ENCODE results near the gene TLNRD1. TPM values are rescaled to one million over a fixed set of nuclear protein-coding genes. Genes with fewer than 3 reads are reported as not detected.

Gene TLNRD1
- total RNA-seq, 4 donors from 2014 or later: 1.9 to 8.1 (median 3.3) TPM

- H3K9me3 ChIP-seq: no peaks in the 10 kb centered on the region
- H3K4me1 ChIP-seq: peaks cover 0 to 5% of the 10 kb centered on the region in 2 donors
- in situ Hi-C loops (cut with MboI; ENCODE audit: low sequenced_read_pairs in 4 of 4) (loop anchor here in 1 of 4 donors (25.0 kb wide), 1 partner anchor 280 kb away; no protein-coding TSS in a partner anchor), intact Hi-C loops (cut with DNase I; ENCODE audit: low total_unique reads) (loop anchor here (5.0 to 10.0 kb wide), 2 partner anchors 190 to 287 kb away; partner anchors contain the start of gene ABHD17C)
- ATAC-seq (no peak), DNase-seq (no peak)
- H3K27me3 ChIP-seq: no peaks in the 10 kb centered on the region
- TF ChIP-seq POLR2A (IDR thresholded peaks at IDR 0.05) (no peak), CTCF (IDR thresholded peaks at IDR 0.05 in 4 of 5, conservative IDR thresholded peaks at IDR 0.05 in 1 of 5) (no peak)
- H3K27ac ChIP-seq: no peak overlapping the region
- peaks cover 0 to 28% of the 10 kb centered on the region in 2 donors for H3K36me3 ChIP-seq
- H3K4me3 ChIP-seq: no peak overlapping the region
These were observed 18.5 kb upstream of the TLNRD1 start for GRCh38 chr15:80982205-80982604.

GRCh38 chr15:80982839-80983238 lies 17.9 kb upstream of the TLNRD1 start:
- intact Hi-C loops (cut with DNase I; ENCODE audit: low total_unique reads) (loop anchor here (5.0 to 10.0 kb wide), 2 partner anchors 189 to 288 kb away; partner anchors contain the start of gene ABHD17C), in situ Hi-C loops (cut with MboI; ENCODE audit: low sequenced_read_pairs in 4 of 4) (loop anchor here in 1 of 4 donors (25.0 kb wide), 1 partner anchor 279 kb away; no protein-coding TSS in a partner anchor)
- peaks cover 2 to 9% of the 10 kb centered on the region in 2 donors for H3K4me1 ChIP-seq

GRCh38 chr15:80984856-80985255 lies 15.9 kb upstream of the TLNRD1 start:
- intact Hi-C loops (cut with DNase I; ENCODE audit: low total_unique reads) (loop anchor here (5.0 to 10.0 kb wide), 2 partner anchors 187 to 290 kb away; partner anchors contain the start of gene ABHD17C), in situ Hi-C loops (cut with MboI; ENCODE audit: low sequenced_read_pairs in 4 of 4) (loop anchor here in 1 of 4 donors (25.0 kb wide), 1 partner anchor 277 kb away; no protein-coding TSS in a partner anchor)

More at GRCh38 chr15:80982839-80983238, 17.9 kb upstream of the TLNRD1 start:
- Histone ChIP-seq H3K36me3 (peaks cover 0 to 28% of the 10 kb centered on the region in 2 donors), H3K9me3 (no peaks in the 10 kb centered on the region), H3K4me3 (no peak overlapping the region), H3K27ac (no peak overlapping the region), H3K27me3 (no peaks in the 10 kb centered on the region)
- DNase-seq (no peak), ATAC-seq (no peak)
- no peak for TF ChIP-seq CTCF (IDR thresholded peaks at IDR 0.05 in 4 of 5, conservative IDR thresholded peaks at IDR 0.05 in 1 of 5)
- TF ChIP-seq POLR2A (IDR thresholded peaks at IDR 0.05): no peak

GRCh38 chr15:80985981-80986380 lies 14.7 kb upstream of the TLNRD1 start:
- Histone ChIP-seq H3K9me3 (no peaks in the 10 kb centered on the region), H3K27me3 (no peaks in the 10 kb centered on the region), H3K36me3 (peaks cover 0 to 7% of the 10 kb centered on the region in 2 donors), H3K27ac (no peak overlapping the region), H3K4me1 (peaks cover 23 to 26% of the 10 kb centered on the region in 2 donors), H3K4me3 (no peak overlapping the region)
- in situ Hi-C loops (cut with MboI; ENCODE audit: low sequenced_read_pairs in 4 of 4): loop anchor here in 1 of 4 donors (25.0 kb wide), 1 partner anchor 276 kb away; no protein-coding TSS in a partner anchor
- ATAC-seq: no peak
- DNase-seq: no peak
- TF ChIP-seq POLR2A (IDR thresholded peaks at IDR 0.05) (no peak), CTCF (IDR thresholded peaks at IDR 0.05 in 4 of 5, conservative IDR thresholded peaks at IDR 0.05 in 1 of 5) (no peak)
- intact Hi-C loops (cut with DNase I; ENCODE audit: low total_unique reads): loop anchor here (10.0 kb wide), 1 partner anchor 291 kb away; the partner anchor contains the start of gene ABHD17C

More at GRCh38 chr15:80984856-80985255, 15.9 kb upstream of the TLNRD1 start:
- ATAC-seq (no peak), DNase-seq (no peak)
- Histone ChIP-seq H3K27ac (peak overlapping the region in 2 of 4 donors; percentile 21 to 41), H3K4me1 (peaks cover 15 to 16% of the 10 kb centered on the region in 2 donors), H3K36me3 (peaks cover 0 to 14% of the 10 kb centered on the region in 2 donors), H3K4me3 (no peak overlapping the region), H3K9me3 (no peaks in the 10 kb centered on the region), H3K27me3 (no peaks in the 10 kb centered on the region)
- TF ChIP-seq CTCF (IDR thresholded peaks at IDR 0.05 in 4 of 5, conservative IDR thresholded peaks at IDR 0.05 in 1 of 5) (no peak), POLR2A (IDR thresholded peaks at IDR 0.05) (no peak)

All from gastrocnemius medialis (tissue), 4 donors.